B cell (primary cell): ENCODE data around the gene SHROOM2.

Experiments used
- CTCF ChIP-seq: fragments of 200-600 bp; IDR thresholded peaks from one replicate; pipeline ENCODE4 v1.8.0; 2022; ENCODE audit warnings: antibody characterized with exemption, mild to moderate bottlenecking
- EZH2 ChIP-seq: IDR thresholded peaks from 2 replicates; pipeline ENCODE4 v1.6.1; 2012; ENCODE audit warnings: borderline replicate concordance, low read depth, mild to moderate bottlenecking, moderate library complexity, low read length; ENCODE audit not compliant: insufficient read depth, poor library complexity, severe bottlenecking

DNA sequence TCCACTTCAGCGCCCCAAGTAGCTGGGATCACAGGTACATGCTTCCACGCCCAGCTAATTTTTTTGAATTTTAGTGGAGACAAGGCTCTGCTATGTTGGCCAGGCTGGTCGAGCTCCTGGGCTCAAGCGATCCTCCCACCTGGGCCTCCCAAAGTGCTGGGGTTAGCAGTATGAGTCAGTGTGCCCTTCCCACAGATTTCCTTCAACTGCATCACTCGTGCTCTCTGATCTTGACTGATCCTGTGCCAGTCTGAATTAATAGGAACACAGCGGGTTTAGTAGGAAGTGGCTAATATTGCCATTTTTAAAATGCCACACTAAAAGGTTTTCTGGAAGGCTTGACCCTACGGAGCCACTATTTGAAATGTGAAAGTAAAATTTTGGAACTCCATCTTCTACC, 4.3 kb upstream of the SHROOM2 start:
- TF ChIP-seq CTCF (no peak), EZH2 (no peak)
